IgD-negative memory B cell (primary cell): ENCODE results near the gene CDH5. TPM values are rescaled to one million over a fixed set of nuclear protein-coding genes. Genes with fewer than 3 reads are reported as not detected.
A peak's percentile ranks its signal among the peaks of the same experiment; 100 is the strongest.

Source experiments
- H3K27ac Mint-ChIP-seq, 3 donors: one replicate each; pipeline ENCODE4 v1.8.0; 2020 to 2022; ENCODE audit warnings: mild to moderate bottlenecking in 3 of 3, mixed read lengths in 3 of 3, moderate library complexity in 1 of 3
- H3K27me3 Mint-ChIP-seq: one replicate; pipeline ENCODE4 v1.8.0; 2021; ENCODE audit warnings: mixed read lengths
- H3K36me3 Mint-ChIP-seq: one replicate; pipeline ENCODE4 v1.8.0; 2020; ENCODE audit warnings: mild to moderate bottlenecking, mixed read lengths
- H3K4me1 Mint-ChIP-seq, 3 donors: one replicate each; pipeline ENCODE4 v1.8.0; 2020 to 2022; ENCODE audit warnings: mixed read lengths in 3 of 3, mild to moderate bottlenecking in 1 of 3
- H3K4me3 Mint-ChIP-seq, 4 donors: one replicate each; pipeline ENCODE4 v1.8.0; 2020 to 2022; ENCODE audit warnings: mild to moderate bottlenecking in 4 of 4, mixed read lengths in 4 of 4, moderate library complexity in 3 of 4
- H3K9me3 Mint-ChIP-seq, 3 donors: one replicate each; pipeline ENCODE4 v1.8.0; 2020 to 2021; ENCODE audit warnings: mixed read lengths in 3 of 3, mild to moderate bottlenecking in 1 of 3
- polyA plus RNA-seq: library from polyadenylated mRNA; unstranded; fragments of 300-500 nt; fragmentation: Illumina TruSeq; gene quantifications from one replicate; pipeline ENCODE4 v1.2.3, GENCODE V29; 2021

The CDH5 gene
- polyA plus RNA-seq, 1 donor from 2014 or later = not detected

DNA sequence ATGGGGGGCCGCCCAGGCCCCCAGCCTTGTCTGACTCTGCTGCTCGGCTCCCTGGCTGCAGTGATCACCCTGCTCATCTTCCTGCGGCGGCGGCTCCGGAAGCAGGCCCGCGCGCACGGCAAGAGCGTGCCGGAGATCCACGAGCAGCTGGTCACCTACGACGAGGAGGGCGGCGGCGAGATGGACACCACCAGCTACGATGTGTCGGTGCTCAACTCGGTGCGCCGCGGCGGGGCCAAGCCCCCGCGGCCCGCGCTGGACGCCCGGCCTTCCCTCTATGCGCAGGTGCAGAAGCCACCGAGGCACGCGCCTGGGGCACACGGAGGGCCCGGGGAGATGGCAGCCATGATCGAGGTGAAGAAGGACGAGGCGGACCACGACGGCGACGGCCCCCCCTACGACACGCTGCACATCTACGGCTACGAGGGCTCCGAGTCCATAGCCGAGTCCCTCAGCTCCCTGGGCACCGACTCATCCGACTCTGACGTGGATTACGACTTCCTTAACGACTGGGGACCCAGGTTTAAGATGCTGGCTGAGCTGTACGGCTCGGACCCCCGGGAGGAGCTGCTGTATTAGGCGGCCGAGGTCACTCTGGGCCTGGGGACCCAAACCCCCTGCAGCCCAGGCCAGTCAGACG, 36.2 kb downstream of the CDH5 start:
- Mint-ChIP-seq H3K27ac (no peak overlapping the region), H3K36me3 (no peaks in the 10 kb centered on the region), H3K27me3 (peaks cover 38% of the 10 kb centered on the region), H3K4me1 (peaks cover 4% of the 10 kb centered on the region in 3 donors), H3K9me3 (peaks cover 0 to 2% (median 0%) of the 10 kb centered on the region in 3 donors), H3K4me3 (no peak overlapping the region)

GRCh38 chr16:66403531-66404145, 37.1 kb downstream of the CDH5 start:
- H3K27me3 Mint-ChIP-seq = peaks cover 38% of the 10 kb centered on the region
- no peak overlapping the region for H3K4me3 Mint-ChIP-seq
- H3K36me3 Mint-ChIP-seq = no peaks in the 10 kb centered on the region
- peaks cover 0 to 2% (median 0%) of the 10 kb centered on the region in 3 donors for H3K9me3 Mint-ChIP-seq
- H3K4me1 Mint-ChIP-seq = peaks cover 4 to 9% (median 9%) of the 10 kb centered on the region in 3 donors
- no peak overlapping the region for H3K27ac Mint-ChIP-seq

DNA sequence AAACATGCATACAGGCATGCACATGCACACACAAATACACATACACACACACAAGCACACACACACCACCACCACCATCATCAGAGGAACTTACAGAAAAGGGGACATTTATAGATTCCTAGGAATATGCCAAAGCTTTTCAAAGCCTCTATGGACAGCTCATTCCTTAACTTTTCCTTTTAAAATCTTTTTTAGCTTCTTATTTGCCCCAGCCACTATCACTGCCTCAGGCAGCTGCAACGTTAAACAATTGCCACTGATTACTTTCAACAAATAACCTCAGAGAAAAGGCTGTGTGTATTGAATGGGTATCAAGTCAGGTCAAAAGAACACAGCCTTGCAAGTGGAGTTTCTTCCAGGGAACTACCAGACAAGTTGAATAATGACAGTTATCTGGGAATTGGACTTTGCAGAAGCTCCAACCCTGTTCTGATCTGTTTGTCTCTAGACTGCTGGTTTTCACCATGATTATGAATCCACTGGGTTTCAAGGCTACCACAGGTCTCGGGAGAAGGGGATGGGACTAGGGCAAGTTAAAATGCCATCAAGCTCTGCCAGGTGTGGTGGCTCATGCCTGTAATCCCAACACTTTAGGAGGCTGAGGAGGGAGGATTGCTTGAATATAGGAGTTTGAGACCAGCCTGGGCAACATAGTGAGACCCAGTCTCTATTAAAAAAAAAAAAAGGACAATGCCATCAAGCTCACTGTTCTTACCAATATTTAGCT, 38.7 kb downstream of the CDH5 start:
- H3K4me3 Mint-ChIP-seq = no peak overlapping the region
- no peak overlapping the region for H3K27ac Mint-ChIP-seq
- H3K36me3 Mint-ChIP-seq = no peaks in the 10 kb centered on the region
- peaks cover 4 to 9% (median 9%) of the 10 kb centered on the region in 3 donors for H3K4me1 Mint-ChIP-seq
- H3K9me3 Mint-ChIP-seq = peaks cover 0 to 2% (median 0%) of the 10 kb centered on the region in 3 donors
- H3K27me3 Mint-ChIP-seq = peaks cover 41% of the 10 kb centered on the region

- H3K27ac Mint-ChIP-seq = peak overlapping the region in 2 of 3 donors; percentile 9 to 39
- H3K27me3 Mint-ChIP-seq = peaks cover 37% of the 10 kb centered on the region
- H3K36me3 Mint-ChIP-seq = no peaks in the 10 kb centered on the region
- H3K9me3 Mint-ChIP-seq = peaks cover 0 to 2% (median 0%) of the 10 kb centered on the region in 3 donors
- H3K4me1 Mint-ChIP-seq = peaks cover 4 to 9% (median 9%) of the 10 kb centered on the region in 3 donors
- peak overlapping the region; percentile 31 to 76 (median 72) for H3K4me3 Mint-ChIP-seq
These were observed 40.2 kb downstream of the CDH5 start for GRCh38 chr16:66406534-66407221.

DNA sequence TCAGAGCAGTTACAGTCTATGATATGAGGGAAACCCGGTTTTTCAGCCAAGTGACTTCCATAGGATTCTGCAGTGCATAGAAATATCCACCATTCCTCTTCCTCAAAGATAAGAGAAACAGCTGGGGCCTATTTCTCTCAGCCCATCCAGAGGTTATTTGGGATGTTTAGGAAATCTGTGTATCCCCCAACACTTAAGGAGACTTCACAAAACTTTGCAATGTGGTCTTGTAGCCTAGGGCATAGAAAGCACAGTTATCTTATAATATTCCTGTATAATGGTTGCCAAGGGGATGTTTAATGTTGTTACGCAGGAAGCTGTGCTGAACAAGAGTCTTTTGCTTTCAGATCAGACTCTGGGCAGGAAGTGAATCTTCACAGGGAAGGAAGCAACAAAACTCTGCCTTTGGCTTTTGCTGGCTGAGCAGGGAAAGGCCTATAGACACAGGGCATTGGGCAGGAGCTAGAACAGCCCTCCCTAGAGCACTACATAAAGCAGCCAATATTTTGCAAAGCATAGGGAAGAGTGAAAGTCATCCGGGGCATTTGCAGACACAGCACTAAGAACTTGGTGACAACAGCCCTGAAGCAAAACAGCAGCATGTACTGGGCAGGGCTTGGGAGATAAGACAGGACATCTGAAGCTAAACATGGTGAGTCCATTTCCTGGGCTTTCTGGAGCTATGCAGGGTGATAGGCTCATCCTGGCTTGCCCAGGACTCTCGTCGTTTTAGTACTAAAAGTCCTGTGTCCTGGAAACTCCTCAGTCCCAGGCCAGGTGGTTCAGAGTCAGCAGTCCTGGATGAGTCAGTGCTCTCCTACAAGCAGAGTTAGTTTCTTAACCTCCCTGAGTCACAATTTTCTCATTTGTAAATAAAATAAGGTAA, 41.9 kb downstream of the CDH5 start:
- Mint-ChIP-seq H3K9me3 (peaks cover 0 to 3% (median 3%) of the 10 kb centered on the region in 3 donors), H3K27me3 (peaks cover 37% of the 10 kb centered on the region), H3K4me3 (peak overlapping the region in 1 of 4 donors; percentile 47), H3K27ac (no peak overlapping the region), H3K4me1 (peaks cover 4 to 9% (median 9%) of the 10 kb centered on the region in 3 donors), H3K36me3 (no peaks in the 10 kb centered on the region)

DNA sequence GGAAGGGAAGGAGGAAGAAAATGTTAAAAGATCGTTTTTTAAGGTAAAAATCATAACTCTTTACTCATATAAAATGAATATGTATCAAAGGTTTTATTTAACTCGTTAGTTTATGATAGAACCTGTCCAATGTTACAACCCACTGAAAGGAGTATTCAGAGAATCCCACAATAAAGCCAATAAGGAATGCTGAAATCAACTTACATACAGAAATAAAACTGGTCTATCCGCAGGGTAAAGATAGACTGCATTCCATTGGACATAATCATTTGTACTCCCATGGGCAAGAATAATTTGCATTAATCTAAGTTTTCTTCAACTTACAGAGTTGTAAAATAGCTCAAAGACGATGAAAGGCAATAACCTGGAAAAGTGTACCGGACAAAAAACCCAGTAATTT, 42.7 kb downstream of the CDH5 start:
- Mint-ChIP-seq H3K27me3 (peaks cover 37% of the 10 kb centered on the region), H3K4me3 (no peak overlapping the region), H3K36me3 (no peaks in the 10 kb centered on the region), H3K9me3 (peaks cover 1 to 3% (median 3%) of the 10 kb centered on the region in 3 donors), H3K4me1 (peaks cover 4 to 9% (median 9%) of the 10 kb centered on the region in 3 donors), H3K27ac (no peak overlapping the region)

DNA sequence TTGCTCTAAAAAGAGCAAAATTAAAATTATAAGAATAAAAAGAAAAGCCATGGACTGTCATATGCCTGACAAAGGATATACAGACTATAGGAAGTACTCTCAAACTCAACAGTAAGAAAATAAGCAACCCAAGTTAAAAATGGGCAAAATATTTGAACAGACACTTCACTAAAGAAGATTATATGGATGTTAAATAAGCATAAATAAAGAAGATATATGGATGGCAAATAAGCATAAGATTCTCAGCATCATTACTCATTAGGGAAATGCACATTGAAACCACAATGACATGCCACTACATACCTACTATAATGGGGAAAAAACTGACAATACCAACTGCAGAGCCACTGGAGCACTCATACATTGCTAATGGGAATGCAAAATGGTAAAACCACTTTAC, 45.7 kb downstream of the CDH5 start:
- H3K27ac Mint-ChIP-seq = no peak overlapping the region
- H3K9me3 Mint-ChIP-seq = peaks cover 2 to 7% (median 3%) of the 10 kb centered on the region in 3 donors
- peaks cover 19% of the 10 kb centered on the region for H3K27me3 Mint-ChIP-seq
- H3K4me1 Mint-ChIP-seq = peaks cover 4 to 5% (median 5%) of the 10 kb centered on the region in 3 donors
- peaks cover 2% of the 10 kb centered on the region for H3K36me3 Mint-ChIP-seq
- no peak overlapping the region for H3K4me3 Mint-ChIP-seq

GRCh38 chr16:66414891-66415290, 48.4 kb downstream of the CDH5 start:
- no peak overlapping the region for H3K4me3 Mint-ChIP-seq
- H3K9me3 Mint-ChIP-seq = peaks cover 2 to 7% (median 3%) of the 10 kb centered on the region in 3 donors
- H3K27me3 Mint-ChIP-seq = peaks cover 17% of the 10 kb centered on the region
- no peak overlapping the region for H3K27ac Mint-ChIP-seq
- H3K36me3 Mint-ChIP-seq = peaks cover 2% of the 10 kb centered on the region
- H3K4me1 Mint-ChIP-seq = peaks cover 3 to 11% (median 10%) of the 10 kb centered on the region in 3 donors

GRCh38 chr16:66416136-66416535, 49.6 kb downstream of the CDH5 start:
- H3K4me1 Mint-ChIP-seq = peaks cover 3 to 11% (median 10%) of the 10 kb centered on the region in 3 donors
- peaks cover 13% of the 10 kb centered on the region for H3K27me3 Mint-ChIP-seq
- no peak overlapping the region for H3K4me3 Mint-ChIP-seq
- H3K27ac Mint-ChIP-seq = peak overlapping the region in 1 of 3 donors; percentile 67
- H3K36me3 Mint-ChIP-seq = peaks cover 2% of the 10 kb centered on the region
- peaks cover 2 to 7% (median 3%) of the 10 kb centered on the region in 3 donors for H3K9me3 Mint-ChIP-seq

GRCh38 chr16:66416939-66417700, 50.6 kb downstream of the CDH5 start:
- Mint-ChIP-seq H3K4me3 (no peak overlapping the region), H3K9me3 (peaks cover under 1 to 7% (median 2%) of the 10 kb centered on the region in 3 donors), H3K4me1 (peaks cover 3 to 11% (median 10%) of the 10 kb centered on the region in 3 donors), H3K27me3 (peaks cover 11% of the 10 kb centered on the region), H3K36me3 (peaks cover 2% of the 10 kb centered on the region), H3K27ac (no peak overlapping the region)

DNA sequence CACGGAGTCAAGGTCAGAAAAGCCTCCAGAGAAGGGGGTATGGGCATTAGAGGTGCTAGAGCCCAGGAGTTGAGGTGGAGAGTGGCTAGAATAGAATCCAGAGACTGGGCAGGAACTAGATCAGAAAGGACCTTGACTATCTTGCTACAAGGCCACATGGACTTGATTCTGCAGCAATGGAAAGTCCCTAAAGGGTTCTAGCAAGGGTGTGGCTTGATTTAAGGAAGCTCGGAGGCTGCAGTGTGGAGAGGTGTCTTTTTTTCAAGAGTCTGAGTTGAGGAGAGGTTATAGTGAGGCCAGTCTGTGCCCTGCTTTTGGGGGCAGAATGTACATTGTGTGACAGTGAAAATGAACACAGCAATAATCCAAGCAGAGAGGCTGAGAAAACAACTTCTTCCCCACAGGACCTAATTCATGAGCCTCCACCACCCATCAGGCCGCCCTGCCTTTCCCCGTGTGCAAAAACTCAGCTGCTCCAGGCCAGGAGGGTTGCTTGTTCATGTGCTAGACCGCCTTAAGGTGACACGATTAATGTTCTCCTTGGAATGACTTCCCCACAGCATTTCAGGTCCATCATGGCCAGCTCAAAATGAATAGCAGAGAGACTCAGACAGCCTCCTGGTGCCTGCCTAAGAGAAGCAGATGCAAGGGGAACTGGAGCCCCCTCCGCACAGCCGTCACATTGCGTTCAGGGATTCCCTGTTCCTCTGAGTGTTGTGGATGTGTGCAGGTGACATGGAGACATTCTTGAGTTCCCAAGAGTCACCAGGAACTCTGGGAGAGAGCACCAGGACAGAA, 51.9 kb downstream of the CDH5 start:
- Mint-ChIP-seq H3K27ac (peak overlapping the region in 1 of 3 donors; percentile 52), H3K36me3 (peaks cover 2% of the 10 kb centered on the region), H3K4me3 (peak overlapping the region in 2 of 4 donors; percentile 9 to 54), H3K27me3 (peaks cover 16% of the 10 kb centered on the region), H3K9me3 (peaks cover 0 to 7% (median 0%) of the 10 kb centered on the region in 3 donors), H3K4me1 (peaks cover 3 to 11% (median 10%) of the 10 kb centered on the region in 3 donors)

GRCh38 chr16:66419527-66419926, 53.0 kb downstream of the CDH5 start:
- Mint-ChIP-seq H3K4me3 (no peak overlapping the region), H3K36me3 (peaks cover 2% of the 10 kb centered on the region), H3K9me3 (peaks cover 0 to 5% (median 0%) of the 10 kb centered on the region in 3 donors), H3K27ac (no peak overlapping the region), H3K4me1 (peaks cover 3 to 11% (median 10%) of the 10 kb centered on the region in 3 donors), H3K27me3 (peaks cover 14% of the 10 kb centered on the region)

- peaks cover 20% of the 10 kb centered on the region for H3K27me3 Mint-ChIP-seq
- H3K36me3 Mint-ChIP-seq = peaks cover 2% of the 10 kb centered on the region
- peaks cover 3 to 11% (median 10%) of the 10 kb centered on the region in 3 donors for H3K4me1 Mint-ChIP-seq
- H3K27ac Mint-ChIP-seq = no peak overlapping the region
- H3K4me3 Mint-ChIP-seq = no peak overlapping the region
- H3K9me3 Mint-ChIP-seq = no peaks in the 10 kb centered on the region
These were observed 53.9 kb downstream of the CDH5 start for GRCh38 chr16:66420396-66420795.
